D341Med (cell line): ENCODE measurements around the gene KRTAP19-6.
"Not testable (repeated sequence)": the region's sequence is repeated elsewhere in the genome, so short reads cannot be mapped to it uniquely, and the experiment has no call there.

Experiments
- DNase-seq: peaks from one replicate; pipeline ENCODE4 v3.0.0; 2012; ENCODE audit warnings: low spot score

The KRTAP19-6 gene, protein sequence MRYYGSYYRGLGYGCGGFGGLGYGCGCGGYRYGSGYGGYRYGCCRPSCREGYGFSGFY

GRCh38 chr21:30541764-30542163 is at the start of gene KRTAP19-6:
TSS of gene KRTAP19-6 (minus strand) at chr21:30541864. CDS start at chr21:30541833, 31 bp downstream.
- DNase-seq: no peak

- DNase-seq: no peak
Measured at GRCh38 chr21:30590297-30590696, 48.6 kb upstream of the KRTAP19-6 start, which contains the start of gene KRTAP22-2. TSS of gene KRTAP22-2 (minus strand) at chr21:30590397.

- DNase-seq: no peak
Measured at GRCh38 chr21:30582870-30583269, 41.2 kb upstream of the KRTAP19-6 start.

- no peak for DNase-seq
Measured at GRCh38 chr21:30580132-30580531, 38.5 kb upstream of the KRTAP19-6 start.

DNA sequence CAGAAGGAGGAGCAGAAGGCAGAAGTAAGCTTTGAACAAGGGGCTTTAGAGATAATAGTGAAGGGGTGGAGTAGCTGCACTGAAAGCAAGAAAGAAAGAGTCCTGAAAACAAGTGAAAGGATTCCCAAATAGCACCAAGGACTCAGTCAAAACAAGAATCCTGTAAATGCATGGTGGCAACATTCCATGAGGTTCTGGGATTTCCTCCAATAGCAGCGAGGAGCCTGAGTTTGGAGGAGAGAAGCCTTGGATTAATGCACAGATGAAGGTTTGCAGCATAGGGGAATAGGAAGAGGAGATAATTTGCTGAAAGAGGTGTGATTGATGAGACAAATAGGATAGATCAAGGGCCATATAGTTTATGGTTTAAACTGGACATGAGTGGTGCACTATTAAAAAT is 37.7 kb upstream of the KRTAP19-6 start:
- DNase-seq: no peak

GRCh38 chr21:30577766-30578165 is 36.1 kb upstream of the KRTAP19-6 start:
- no peak for DNase-seq

DNA sequence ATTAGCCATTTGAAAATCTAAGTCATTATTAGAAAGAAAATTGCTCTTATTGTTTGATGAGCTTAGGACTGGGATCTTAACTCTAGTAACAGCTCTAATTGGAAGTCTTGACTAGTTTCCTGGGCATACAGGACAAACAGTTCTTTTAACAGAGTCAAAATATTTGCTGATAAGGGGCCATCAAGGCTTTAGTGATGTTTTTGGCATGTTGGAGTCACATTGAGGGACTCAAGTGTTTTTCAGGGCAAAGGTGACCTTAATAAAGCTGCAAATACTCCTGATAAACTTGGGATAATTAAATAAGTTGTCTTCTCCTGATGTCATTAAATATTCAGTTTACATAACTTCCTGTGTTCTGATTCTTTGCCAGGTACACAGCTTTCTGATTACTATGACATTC is 26.0 kb upstream of the KRTAP19-6 start:
- no peak for DNase-seq

- no peak for DNase-seq
Measured at GRCh38 chr21:30563630-30564029, 22.0 kb upstream of the KRTAP19-6 start.

GRCh38 chr21:30563072-30563471 is 21.4 kb upstream of the KRTAP19-6 start:
- no peak for DNase-seq

DNA sequence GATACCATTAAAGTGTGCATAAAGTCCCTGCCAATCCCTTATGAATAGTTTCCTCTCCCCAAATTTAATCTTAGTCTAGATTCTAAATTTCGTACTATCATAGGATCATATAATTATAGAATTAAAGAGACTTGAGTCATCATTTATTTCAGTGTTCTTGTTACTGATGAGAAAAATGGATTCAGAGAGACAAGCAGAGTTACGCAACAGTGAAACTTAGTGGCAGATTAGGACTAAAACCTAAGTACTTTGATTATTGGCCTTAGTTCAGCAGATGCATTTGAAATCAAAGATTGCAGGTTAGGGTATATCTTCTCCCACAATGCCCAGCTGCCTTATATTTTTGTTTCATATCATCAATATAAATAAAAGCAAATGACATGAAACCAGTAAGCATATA is 20.3 kb upstream of the KRTAP19-6 start:
- no peak for DNase-seq

DNA sequence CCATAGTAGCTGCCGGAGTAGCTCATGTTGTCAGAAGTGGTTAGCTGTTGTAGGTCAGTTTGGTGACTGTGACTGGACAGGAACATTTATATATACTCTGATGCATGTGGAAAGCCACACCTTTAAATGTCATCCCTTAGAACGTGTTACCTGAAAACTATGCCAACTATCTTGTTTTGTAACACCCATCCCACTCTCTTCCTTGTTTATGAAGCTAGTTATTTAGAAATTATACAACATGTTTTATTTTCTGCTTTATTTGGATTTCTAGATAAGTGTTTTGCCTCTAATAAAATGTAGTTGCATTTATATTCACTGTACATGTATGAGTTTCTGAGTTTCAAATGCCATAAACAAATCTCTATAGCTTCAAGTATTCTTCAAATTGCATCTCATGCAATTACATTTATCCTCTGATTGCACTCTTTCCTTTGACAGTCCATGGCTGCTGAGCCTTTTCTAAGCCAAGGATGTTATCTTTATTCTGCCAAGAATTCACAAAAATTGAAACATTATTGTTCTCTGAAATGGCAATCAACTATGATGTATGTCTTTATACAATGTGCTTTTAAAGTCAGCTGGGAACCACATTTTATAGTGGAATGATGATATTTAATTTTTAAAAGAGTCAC is 19.7 kb upstream of the KRTAP19-6 start, which contains the start of gene KRTAP19-7:
KRTAP19-7 (minus strand) TSS at position 51 of the 632 bp plus-strand sequence; CDS start at position 26, 25 bp downstream.
- no peak for DNase-seq

GRCh38 chr21:30555095-30555494 is 13.4 kb upstream of the KRTAP19-6 start:
- DNase-seq: no peak

DNA sequence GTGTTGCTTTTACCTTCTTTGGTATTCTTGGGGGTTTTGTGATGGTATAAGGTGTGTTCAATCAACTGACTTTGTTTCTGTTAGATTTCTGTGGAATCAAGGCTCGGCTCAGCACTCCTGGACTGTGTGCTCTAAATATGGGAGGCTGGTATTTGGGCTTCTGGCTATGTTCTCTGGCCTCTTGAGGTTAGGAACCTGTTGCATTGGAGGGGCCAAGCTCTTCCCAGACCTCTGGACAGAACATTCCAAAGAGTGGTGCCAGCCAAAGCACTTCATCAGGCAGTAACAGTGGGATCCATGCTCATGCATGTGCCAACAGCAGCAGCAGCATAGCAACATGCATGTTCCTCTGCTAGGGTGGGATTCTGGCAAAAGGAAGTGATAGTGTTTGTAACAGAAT is 11.1 kb upstream of the KRTAP19-6 start:
- DNase-seq: no peak

DNA sequence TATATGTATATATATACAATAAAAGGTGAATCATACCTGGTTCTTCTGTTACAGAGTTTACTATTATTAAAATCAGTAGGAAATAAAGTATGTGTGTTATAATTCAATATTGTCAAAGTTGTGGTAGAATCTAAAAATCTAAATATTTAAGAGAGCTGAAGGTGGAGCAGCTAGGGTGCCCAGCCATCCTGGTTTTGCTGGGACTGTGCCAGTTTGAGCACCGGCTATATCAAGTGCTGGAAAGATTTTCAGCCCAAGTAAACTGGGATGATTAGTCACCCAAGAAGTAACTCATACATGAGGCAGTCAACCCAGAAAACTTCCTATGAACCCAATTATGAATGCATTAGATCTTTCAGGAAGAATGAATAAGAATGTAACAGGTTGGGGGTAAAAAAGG is 22.8 kb downstream of the KRTAP19-6 start:
- no peak for DNase-seq

DNA sequence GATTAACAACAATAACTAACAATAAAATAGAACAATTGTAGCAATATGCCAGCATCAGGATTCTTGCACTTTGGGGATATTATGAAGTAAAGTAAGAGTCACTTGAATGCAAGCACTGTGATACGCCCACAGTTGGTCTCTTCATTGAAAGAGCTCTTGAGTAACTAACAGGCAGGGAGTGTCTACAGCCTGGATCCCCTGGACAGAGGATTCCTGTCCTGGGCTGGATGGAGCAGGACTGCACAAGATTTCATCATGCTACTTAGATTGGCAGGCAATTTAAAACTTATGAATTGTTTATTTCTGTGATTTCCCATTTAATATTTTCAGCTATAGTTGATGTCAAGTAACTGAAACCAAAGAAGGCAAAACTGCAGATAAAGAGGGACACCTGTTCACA is 26.0 kb downstream of the KRTAP19-6 start:
- DNase-seq: no peak

DNA sequence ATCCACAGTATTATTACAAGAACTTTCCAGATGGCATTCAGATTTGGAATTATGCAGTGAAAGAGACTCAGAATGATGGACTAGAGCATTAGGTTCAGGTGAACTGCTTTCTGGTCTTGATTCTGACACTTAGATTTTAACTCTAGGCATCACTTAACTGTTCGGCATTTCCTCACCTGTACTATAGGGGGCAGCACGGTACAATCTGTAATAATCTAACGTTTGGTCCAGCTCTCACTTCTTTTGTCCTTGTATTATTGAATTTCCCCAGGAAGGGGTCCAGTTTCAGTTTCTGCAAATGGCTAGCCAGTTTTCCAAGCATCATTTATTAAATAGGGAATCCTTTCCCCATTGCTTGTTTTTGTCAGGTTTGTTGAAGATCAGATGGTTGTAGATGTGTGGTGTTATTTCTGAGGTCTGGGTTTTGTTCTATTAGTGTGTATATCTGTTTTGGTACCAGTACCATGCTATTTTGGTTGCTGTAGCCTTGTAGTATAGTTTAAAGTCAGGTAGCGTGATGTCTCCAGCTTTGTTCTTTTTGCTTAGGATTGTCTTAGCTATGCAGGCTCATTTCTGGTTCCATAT is 36.0 kb downstream of the KRTAP19-6 start:
- DNase-seq: not testable (repeated sequence)

- DNase-seq: no peak
Measured at GRCh38 chr21:30502041-30502440, 39.6 kb downstream of the KRTAP19-6 start, which contains the start of gene KRTAP19-5. TSS of gene KRTAP19-5 (minus strand) at chr21:30502141. CDS start at chr21:30502090, 51 bp downstream.

GRCh38 chr21:30497065-30497464 is 44.6 kb downstream of the KRTAP19-6 start, which contains the start of gene KRTAP19-4:
TSS of gene KRTAP19-4 (minus strand) at chr21:30497165. CDS start at chr21:30497110, 55 bp downstream.
- DNase-seq: no peak

GRCh38 chr21:30491963-30492428 is 49.7 kb downstream of the KRTAP19-6 start, which contains the start of gene KRTAP19-3:
TSS of gene KRTAP19-3 (minus strand) at chr21:30492013. CDS start at chr21:30491957, 56 bp downstream.
- no peak for DNase-seq
